Fibroblast of the aortic adventitia (primary cell): ENCODE data around the gene OR2A12. TPM values are rescaled to one million over a fixed set of nuclear protein-coding genes. Genes with fewer than 3 reads are reported as not detected.
"Not testable (repeated sequence)": the region's sequence is repeated elsewhere in the genome, so short reads cannot be mapped to it uniquely, and the experiment has no call there.

Experiments
- DNase-seq: peaks from one replicate; pipeline ENCODE4 v3.0.0-alpha.2; 2010; ENCODE audit warnings: low read depth
- H3K4me3 ChIP-seq: 2 replicates; pipeline ENCODE4 v1.5.1; 2011; ENCODE audit warnings: low read depth, mild to moderate bottlenecking, control low read depth, low read length, moderate library complexity
- CTCF ChIP-seq: IDR thresholded peaks from 2 replicates; pipeline ENCODE4 v1.5.1; 2011; ENCODE audit warnings: mild to moderate bottlenecking, low read length, control low read depth, inconsistent platforms; ENCODE audit not compliant: insufficient read depth
- total RNA-seq: library from RNA; depleted of rRNA; stranded (reverse); fragments of >200 nt; gene quantifications from 2 replicates; pipeline ENCODE4 v1.2.3, GENCODE V29; 2012; ENCODE audit warnings: low replicate concordance

Gene OR2A12
- total RNA-seq, 1 donor, result not detected

- DNase-seq, result no peak
- no peak for TF ChIP-seq CTCF
- H3K4me3 ChIP-seq, result no peak overlapping the region
Observed at GRCh38 chr7:144113651-144114050, 27.6 kb downstream of the OR2A12 start.

GRCh38 chr7:144118341-144118740, 32.3 kb downstream of the OR2A12 start:
- TF ChIP-seq CTCF, result no peak
- DNase-seq, result no peak
- no peak overlapping the region for H3K4me3 ChIP-seq

GRCh38 chr7:144122876-144123275, 36.8 kb downstream of the OR2A12 start, which contains the start of gene OR2A14:
Gene OR2A14, plus strand, starts transcription at chr7:144123176. Its CDS starts 5,937 bp downstream, at chr7:144129113.
- no peak within 1 kb of the TSS for H3K4me3 ChIP-seq
- DNase-seq, result no peak
- no peak for TF ChIP-seq CTCF

GRCh38 chr7:144127714-144128334, 41.7 kb downstream of the OR2A12 start:
- DNase-seq, result peak; percentile 77
- peak; percentile 90 for TF ChIP-seq CTCF
- no peak overlapping the region for H3K4me3 ChIP-seq

GRCh38 chr7:144129601-144130000, 43.5 kb downstream of the OR2A12 start:
- H3K4me3 ChIP-seq, DNase-seq: not testable (repeated sequence)

GRCh38 chr7:144130730-144131129, 44.7 kb downstream of the OR2A12 start:
- TF ChIP-seq CTCF, result no peak
- no peak overlapping the region for H3K4me3 ChIP-seq
- DNase-seq, result no peak

GRCh38 chr7:144132262-144132661, 46.2 kb downstream of the OR2A12 start:
- H3K4me3 ChIP-seq, result no peak overlapping the region
- DNase-seq, result no peak
- no peak for TF ChIP-seq CTCF
